Left lung (tissue), 10 donors: Measurements from ENCODE around the gene PTPRD. TPM values are rescaled to one million over a fixed set of nuclear protein-coding genes. Genes with fewer than 3 reads are reported as not detected.
A peak's percentile ranks its signal among the peaks of the same experiment; 100 is the strongest.

Experiments used
- ATAC-seq: fragments of 200-7000 bp; cut with Tn5 transposase; one replicate; pipeline ENCODE4 v1.9.1; 2020; ENCODE audit warnings: moderate library complexity
- DNase-seq, 4 donors: peaks; one replicate each; pipeline ENCODE4 v3.0.0-alpha.2; 2013 to 2020
- H3K27ac ChIP-seq, 2 donors: fragments of 200-600 bp; sonication (generic) in 1 of 2; one replicate each; pipeline versions ENCODE4 v1.5.0 to v1.8.0; 2020 to 2021
- H3K27me3 ChIP-seq, 2 donors: fragments of 200-600 bp; sonication (generic) in 1 of 2; one replicate each; pipeline versions ENCODE4 v1.5.0 to v1.8.0; 2020 to 2021
- H3K36me3 ChIP-seq, 2 donors: fragments of 200-600 bp; sonication (generic) in 1 of 2; one replicate each; pipeline versions ENCODE4 v1.5.0 to v1.8.0; 2020 to 2021
- H3K4me1 ChIP-seq, 2 donors: fragments of 200-600 bp; one replicate each; pipeline ENCODE4 v1.8.0; 2021
- H3K4me3 ChIP-seq, 2 donors: fragments of 200-600 bp; sonication (generic) in 1 of 2; one replicate each; pipeline versions ENCODE4 v1.5.0 to v1.8.0; 2020 to 2021; ENCODE audit warnings: mild to moderate bottlenecking in 1 of 2
- H3K9me3 ChIP-seq, 2 donors: fragments of 200-600 bp; sonication (generic) in 1 of 2; one replicate each; pipeline versions ENCODE4 v1.5.0 to v1.8.0; 2020 to 2021
- CTCF ChIP-seq, 2 donors: fragments of 200-600 bp; sonication (generic) in 1 of 2; IDR thresholded peaks; one replicate each; pipeline versions ENCODE4 v1.5.0 to v1.8.0; 2021; ENCODE audit warnings: antibody characterized with exemption in 2 of 2
- intact Hi-C, 2 donors: fragments of 100-400 bp; cut with DNase I; formaldehyde crosslinking; loops; one replicate each; pipeline versions ENCODE4 v1.11.2 to v1.14.2; 2022
- polyA plus RNA-seq, 6 donors: library from polyadenylated mRNA; unstranded; fragments of 120-200 nt; gene quantifications; one replicate each; pipeline ENCODE4 v1.2.1, GENCODE V29; 2013; ENCODE audit not compliant: insufficient read length in 6 of 6
- total RNA-seq, 2 donors: library from RNA; stranded (reverse); fragmentation: NEBNext Ultra II Directional; extraction: Animal tissue kit (Norgen Biotek cat#: 25700); gene quantifications; one replicate each; pipeline ENCODE4 v1.2.1, GENCODE V29; 2021
- donor health status: DM: no; HTN: yes; CAD: no.
- donor health status: DM: no; HTN: no; CAD: no.

The PTPRD gene
- total and polyA plus RNA-seq, 8 donors: 24.2 to 167 (median 139) TPM

GRCh38 chr9:8356406-8356805, 2256.4 kb downstream of the PTPRD start:
- DNase-seq (peak in 2 of 4 donors; percentile 75 to 76), ATAC-seq (no peak)
- Histone ChIP-seq H3K27ac (no peak overlapping the region), H3K4me3 (no peak overlapping the region), H3K4me1 (peaks cover 0 to 4% of the 10 kb centered on the region in 2 donors), H3K27me3 (no peaks in the 10 kb centered on the region), H3K9me3 (no peaks in the 10 kb centered on the region), H3K36me3 (no peaks in the 10 kb centered on the region)
- intact Hi-C loops: no loop called here
- TF ChIP-seq CTCF (IDR thresholded peaks at IDR 0.05): no peak

DNA sequence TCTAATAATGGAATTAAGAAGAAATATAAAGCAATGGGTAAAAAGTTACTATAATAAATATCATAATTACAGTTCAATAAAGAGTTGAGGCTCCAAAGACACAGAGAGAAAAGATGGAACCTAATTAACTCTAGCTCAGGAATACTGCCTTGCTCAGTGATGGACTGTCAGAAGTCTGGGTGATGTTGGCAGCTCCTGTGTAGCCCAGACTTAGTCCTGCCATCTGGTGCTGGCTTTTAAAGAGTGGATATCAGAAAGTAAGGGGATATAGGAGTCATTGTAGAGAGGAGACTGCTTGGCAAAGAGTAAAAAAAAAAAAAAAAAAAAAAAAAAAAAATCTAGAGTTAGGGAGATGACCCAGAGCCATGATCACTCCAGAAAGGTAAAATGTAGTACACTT, 2261.4 kb downstream of the PTPRD start:
- Histone ChIP-seq H3K9me3 (no peaks in the 10 kb centered on the region), H3K27ac (no peak overlapping the region), H3K36me3 (no peaks in the 10 kb centered on the region), H3K27me3 (no peaks in the 10 kb centered on the region), H3K4me1 (no peaks in the 10 kb centered on the region), H3K4me3 (no peak overlapping the region)
- TF ChIP-seq CTCF (IDR thresholded peaks at IDR 0.05): no peak
- ATAC-seq: no peak
- intact Hi-C loops: no loop called here
- no peak for DNase-seq

GRCh38 chr9:8349901-8350300, 2262.9 kb downstream of the PTPRD start:
- ATAC-seq (no peak), DNase-seq (no peak)
- Histone ChIP-seq H3K4me1 (no peaks in the 10 kb centered on the region), H3K27me3 (no peaks in the 10 kb centered on the region), H3K27ac (no peak overlapping the region), H3K4me3 (no peak overlapping the region), H3K36me3 (no peaks in the 10 kb centered on the region), H3K9me3 (no peaks in the 10 kb centered on the region)
- no peak for TF ChIP-seq CTCF (IDR thresholded peaks at IDR 0.05)
- intact Hi-C loops: no loop called here

GRCh38 chr9:8349376-8349775, 2263.4 kb downstream of the PTPRD start:
- no peak overlapping the region for H3K4me3 ChIP-seq
- no peaks in the 10 kb centered on the region for H3K9me3 ChIP-seq
- H3K36me3 ChIP-seq: no peaks in the 10 kb centered on the region
- intact Hi-C loops: no loop called here
- no peak overlapping the region for H3K27ac ChIP-seq
- TF ChIP-seq CTCF (IDR thresholded peaks at IDR 0.05): no peak
- ATAC-seq: no peak
- no peaks in the 10 kb centered on the region for H3K4me1 ChIP-seq
- DNase-seq: no peak
- no peaks in the 10 kb centered on the region for H3K27me3 ChIP-seq

DNA sequence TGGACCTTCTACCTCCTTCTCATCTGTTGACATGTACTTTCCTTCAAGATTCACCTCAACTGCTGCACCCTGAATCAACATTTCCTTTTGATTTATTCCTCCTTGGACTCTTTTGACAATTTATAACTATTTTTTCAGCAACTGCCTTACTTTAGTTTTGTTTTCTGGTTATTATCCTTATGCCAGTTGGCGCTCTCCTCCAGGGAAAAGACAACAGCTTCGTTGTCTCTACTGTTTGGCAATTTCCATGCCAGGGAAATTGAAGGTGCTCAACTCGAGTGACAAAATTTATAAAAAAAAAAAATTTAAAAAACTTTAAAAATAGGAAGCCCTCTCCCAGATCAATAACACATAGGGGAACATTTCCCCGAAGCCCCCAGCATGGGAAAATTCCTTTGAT, 2264.0 kb downstream of the PTPRD start:
- no peak for TF ChIP-seq CTCF (IDR thresholded peaks at IDR 0.05)
- Histone ChIP-seq H3K27me3 (no peaks in the 10 kb centered on the region), H3K9me3 (no peaks in the 10 kb centered on the region), H3K4me1 (no peaks in the 10 kb centered on the region), H3K4me3 (no peak overlapping the region), H3K36me3 (no peaks in the 10 kb centered on the region), H3K27ac (no peak overlapping the region)
- no peak for DNase-seq
- no peak for ATAC-seq
- intact Hi-C loops: no loop called here
